Body of pancreas (tissue), 4 donors: ENCODE results near the gene NOP58. TPM values are rescaled to one million over a fixed set of nuclear protein-coding genes. Genes with fewer than 3 reads are reported as not detected.
A peak's percentile ranks its signal among the peaks of the same experiment; 100 is the strongest.
"Not testable (repeated sequence)": the region's sequence is repeated elsewhere in the genome, so short reads cannot be mapped to it uniquely, and the experiment has no call there.

Experiments
- ATAC-seq: fragments of 150-250 bp; one replicate; pipeline ENCODE4 v1.9.1; 2016
- DNase-seq, 4 donors: peaks; one replicate each; pipeline ENCODE4 v3.0.0-alpha.2; 2019
- H3K27ac ChIP-seq, 4 donors: fragments of 200-600 bp; sonication (generic); 1 replicate in 3 of 4; 2 replicates in 1 of 4; pipeline versions ENCODE4 v1.5.1 to v1.6.1; 2016 to 2019; ENCODE audit warnings: mild to moderate bottlenecking in 1 of 4, mixed read lengths in 1 of 4, moderate library complexity in 1 of 4
- H3K27me3 ChIP-seq, 2 donors: fragments of 200-600 bp; sonication (generic); one replicate each; pipeline ENCODE4 v1.6.0; 2016; ENCODE audit warnings: mild to moderate bottlenecking in 1 of 2
- H3K36me3 ChIP-seq, 2 donors: fragments of 200-600 bp; sonication (generic); replicated peaks in 1 of 2; 2 replicates each; pipeline ENCODE4 v1.5.1; 2016; ENCODE audit warnings: low read depth in 2 of 2; ENCODE audit not compliant: insufficient read depth in 1 of 2
- H3K4me1 ChIP-seq: fragments of 200-600 bp; sonication (generic); one replicate; pipeline ENCODE4 v1.6.0; 2016
- H3K4me3 ChIP-seq, 2 donors: fragments of 200-600 bp; sonication (generic); 1 replicate in 1 of 2; 2 replicates in 1 of 2; pipeline ENCODE4 v1.5.1; 2016 to 2019
- H3K9me3 ChIP-seq, 3 donors: fragments of 200-600 bp; sonication (generic); 1 replicate in 2 of 3; 2 replicates in 1 of 3; pipeline ENCODE4 v1.5.1; 2016
- POLR2A ChIP-seq, 3 donors: fragments of 450-650 bp; IDR thresholded peaks; one replicate each; pipeline ENCODE4 v1.6.1; 2016; ENCODE audit warnings: antibody characterized with exemption in 3 of 3, mild to moderate bottlenecking in 2 of 3
- WGBS, 2 donors: methylation state at CpG; one replicate each; pipeline ENCODE4 v1.1.5; 2017; 5-methylcytosine and 5-hydroxymethylcytosine counted together
- intact Hi-C: fragments of 100-400 bp; cut with DNase I; formaldehyde crosslinking; loops from one replicate; pipeline ENCODE4 v1.15.1; 2023
- total RNA-seq, 2 donors: library from RNA; depleted of rRNA; stranded (reverse); fragments of >200 nt; gene quantifications; one replicate each; pipeline ENCODE4 v1.1.0, GENCODE V29; 2016
- TF ChIP-seq, protein P1 (sequence below), 7 experiments: fragments of 450-650 bp in 4 of 7; fragments of 200-600 bp in 3 of 7; sonication (generic) in 3 of 7; IDR thresholded peaks; one replicate each; pipeline ENCODE4 v1.5.1; 2016 to 2019; ENCODE audit warnings: antibody characterized with exemption in 7 of 7

Gene NOP58
- total RNA-seq, 2 donors from 2014 or later = 70.2 to 93.4 TPM

DNA sequence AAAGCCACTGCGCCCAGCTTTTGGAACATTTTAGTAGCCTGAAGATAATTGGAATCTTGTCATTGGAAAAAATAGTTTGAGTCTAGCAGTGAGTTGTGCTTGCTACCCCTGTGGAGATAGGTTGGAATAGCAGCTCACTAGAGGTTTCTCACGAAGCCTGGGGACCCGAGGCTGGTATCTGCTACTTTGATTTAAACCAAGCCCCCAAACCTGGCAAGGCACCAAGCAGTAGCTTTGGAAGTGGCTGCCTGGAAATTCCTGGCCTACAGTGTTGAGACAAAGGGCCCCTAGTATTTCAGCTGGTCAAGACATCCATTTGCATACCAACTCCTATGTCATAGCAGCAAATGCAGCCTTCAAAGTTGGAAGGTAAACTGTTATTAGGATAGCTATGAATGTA lies 42.1 kb downstream of the NOP58 start:
- intact Hi-C loops = no loop called here
- no peaks in the 10 kb centered on the region for H3K27me3 ChIP-seq
- 84 to 93% methylated on average over 3 of the region's 3 CpGs for WGBS, 2 donors
- no peak overlapping the region for H3K27ac ChIP-seq
- TF ChIP-seq, protein P1, sequence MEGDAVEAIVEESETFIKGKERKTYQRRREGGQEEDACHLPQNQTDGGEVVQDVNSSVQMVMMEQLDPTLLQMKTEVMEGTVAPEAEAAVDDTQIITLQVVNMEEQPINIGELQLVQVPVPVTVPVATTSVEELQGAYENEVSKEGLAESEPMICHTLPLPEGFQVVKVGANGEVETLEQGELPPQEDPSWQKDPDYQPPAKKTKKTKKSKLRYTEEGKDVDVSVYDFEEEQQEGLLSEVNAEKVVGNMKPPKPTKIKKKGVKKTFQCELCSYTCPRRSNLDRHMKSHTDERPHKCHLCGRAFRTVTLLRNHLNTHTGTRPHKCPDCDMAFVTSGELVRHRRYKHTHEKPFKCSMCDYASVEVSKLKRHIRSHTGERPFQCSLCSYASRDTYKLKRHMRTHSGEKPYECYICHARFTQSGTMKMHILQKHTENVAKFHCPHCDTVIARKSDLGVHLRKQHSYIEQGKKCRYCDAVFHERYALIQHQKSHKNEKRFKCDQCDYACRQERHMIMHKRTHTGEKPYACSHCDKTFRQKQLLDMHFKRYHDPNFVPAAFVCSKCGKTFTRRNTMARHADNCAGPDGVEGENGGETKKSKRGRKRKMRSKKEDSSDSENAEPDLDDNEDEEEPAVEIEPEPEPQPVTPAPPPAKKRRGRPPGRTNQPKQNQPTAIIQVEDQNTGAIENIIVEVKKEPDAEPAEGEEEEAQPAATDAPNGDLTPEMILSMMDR (IDR thresholded peaks at IDR 0.05) = no peak
- no peak for TF ChIP-seq POLR2A (IDR thresholded peaks at IDR 0.05)
- peaks cover 18 to 19% of the 10 kb centered on the region in 2 donors for H3K36me3 ChIP-seq
- DNase-seq (no peak), ATAC-seq (no peak)
- no peaks in the 10 kb centered on the region for H3K9me3 ChIP-seq
- no peaks in the 10 kb centered on the region for H3K4me1 ChIP-seq
- H3K4me3 ChIP-seq = no peak overlapping the region

DNA sequence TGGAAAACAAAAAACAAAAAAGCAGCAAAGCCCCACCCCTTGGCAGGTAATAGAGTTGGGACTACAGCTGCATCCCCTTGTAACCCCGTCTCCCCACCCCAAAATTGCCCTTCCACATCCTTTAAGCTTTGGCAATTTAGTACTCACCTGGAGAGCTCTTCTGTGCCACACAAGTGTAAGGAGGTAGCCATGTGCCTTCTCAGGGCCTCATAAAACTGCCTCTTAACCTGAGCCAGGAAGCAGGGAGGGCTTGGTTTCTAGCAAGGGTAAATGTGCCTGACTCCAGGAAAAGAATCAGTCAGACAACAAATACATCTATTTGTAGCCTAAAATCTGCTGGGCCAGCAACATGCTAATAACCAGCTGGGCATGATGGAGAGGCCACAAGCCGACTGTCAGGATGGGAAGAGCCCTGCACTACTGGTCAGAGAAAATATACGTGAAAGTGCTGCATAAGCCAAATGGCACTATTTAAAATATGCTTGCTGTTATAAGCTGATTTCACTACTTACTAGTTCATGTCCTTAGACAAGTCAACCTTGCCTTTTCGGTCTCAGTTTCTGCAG lies 46.3 kb downstream of the NOP58 start:
- no peak for TF ChIP-seq POLR2A (IDR thresholded peaks at IDR 0.05)
- TF ChIP-seq, protein P1 (IDR thresholded peaks at IDR 0.05) = no peak
- Histone ChIP-seq H3K4me1 (peaks cover 7% of the 10 kb centered on the region), H3K36me3 (peaks cover 0 to 3% of the 10 kb centered on the region in 2 donors), H3K27ac (no peak overlapping the region), H3K27me3 (no peaks in the 10 kb centered on the region), H3K9me3 (no peaks in the 10 kb centered on the region), H3K4me3 (no peak overlapping the region)
- 97 to 98% methylated on average over 4 of the region's 4 CpGs for WGBS, 2 donors
- intact Hi-C loops = no loop called here
- DNase-seq (peak in 1 of 4 donors; percentile 6), ATAC-seq (no peak)

DNA sequence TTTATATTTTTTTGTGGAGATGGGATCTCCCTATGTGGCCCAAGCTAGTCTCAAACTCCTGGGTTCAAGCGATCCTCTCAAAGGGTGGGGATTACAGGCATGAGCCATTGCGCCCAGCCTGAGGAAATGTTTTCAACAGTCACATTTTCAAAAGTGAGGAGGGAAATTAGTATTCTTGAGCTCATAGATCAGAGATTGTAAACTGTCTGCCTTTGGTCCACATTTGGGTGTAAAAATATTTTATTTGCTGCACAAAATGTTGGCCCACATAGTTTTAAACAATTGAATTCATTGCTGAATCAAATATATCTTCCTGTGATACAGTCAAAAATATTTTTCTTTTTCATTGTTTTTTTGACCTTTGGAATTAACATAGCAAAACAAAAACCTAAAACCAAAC lies 48.6 kb downstream of the NOP58 start:
- no peaks in the 10 kb centered on the region for H3K27me3 ChIP-seq
- no peaks in the 10 kb centered on the region for H3K9me3 ChIP-seq
- no peak overlapping the region for H3K4me3 ChIP-seq
- DNase-seq (no peak), ATAC-seq (no peak)
- intact Hi-C loops = no loop called here
- peaks cover 19% of the 10 kb centered on the region for H3K4me1 ChIP-seq
- H3K27ac ChIP-seq = no peak overlapping the region
- no peak for TF ChIP-seq POLR2A (IDR thresholded peaks at IDR 0.05)
- TF ChIP-seq, protein P1 (IDR thresholded peaks at IDR 0.05) = no peak
- peaks cover 0 to 3% of the 10 kb centered on the region in 2 donors for H3K36me3 ChIP-seq
- WGBS, 2 donors = 100% methylated on average over 2 of the region's 2 CpGs

DNA sequence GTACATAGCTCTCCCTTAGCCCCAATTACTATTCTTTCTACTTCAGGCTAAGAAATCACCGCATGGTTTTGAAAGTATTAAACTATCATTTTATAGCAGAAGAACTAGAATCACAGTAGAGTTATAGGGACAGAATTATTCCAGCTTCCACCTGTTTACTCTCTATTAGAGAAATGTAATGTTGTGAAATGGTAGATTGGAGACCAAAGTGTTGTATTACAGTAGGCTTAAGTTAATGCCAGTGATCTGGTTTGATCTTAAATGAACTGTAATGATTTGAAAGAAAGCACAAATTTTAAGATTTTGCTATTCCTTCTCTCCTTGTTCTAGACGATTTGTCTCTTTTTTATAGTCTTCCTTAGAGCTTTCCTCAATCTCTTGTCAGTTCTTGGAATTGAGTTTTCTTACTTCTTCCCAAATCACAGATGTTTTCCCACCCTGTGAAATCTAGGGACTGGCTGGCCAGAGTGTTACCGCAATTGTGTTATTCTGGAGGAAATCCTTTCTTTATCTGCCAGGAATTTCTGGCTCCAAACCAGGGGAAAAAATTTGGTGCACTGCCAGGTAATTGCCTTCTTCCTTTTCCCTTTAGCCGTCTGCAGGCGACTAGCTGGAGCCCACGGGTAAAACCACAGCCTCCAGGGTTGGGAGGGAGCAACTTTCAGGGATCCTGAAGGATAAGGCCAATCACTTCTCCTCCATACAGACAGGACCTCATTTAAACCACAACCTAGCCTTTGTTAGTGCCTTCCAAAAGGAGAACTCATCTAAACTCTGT lies 51.7 kb downstream of the NOP58 start:
- Histone ChIP-seq H3K27ac (peak overlapping the region in 3 of 4 donors; percentile 28 to 48 (median 48)), H3K9me3 (no peaks in the 10 kb centered on the region), H3K36me3 (no peaks in the 10 kb centered on the region), H3K27me3 (no peaks in the 10 kb centered on the region), H3K4me3 (no peak overlapping the region), H3K4me1 (peaks cover 19% of the 10 kb centered on the region)
- ATAC-seq (peak; percentile 75), DNase-seq (peak; percentile 77 to 85 (median 81))
- WGBS, 2 donors = 12 to 13% methylated on average over 6 of the region's 6 CpGs
- intact Hi-C loops = no loop called here
- TF ChIP-seq POLR2A (IDR thresholded peaks at IDR 0.05) = no peak
- TF ChIP-seq, protein P1 (IDR thresholded peaks at IDR 0.05) = no peak

DNA sequence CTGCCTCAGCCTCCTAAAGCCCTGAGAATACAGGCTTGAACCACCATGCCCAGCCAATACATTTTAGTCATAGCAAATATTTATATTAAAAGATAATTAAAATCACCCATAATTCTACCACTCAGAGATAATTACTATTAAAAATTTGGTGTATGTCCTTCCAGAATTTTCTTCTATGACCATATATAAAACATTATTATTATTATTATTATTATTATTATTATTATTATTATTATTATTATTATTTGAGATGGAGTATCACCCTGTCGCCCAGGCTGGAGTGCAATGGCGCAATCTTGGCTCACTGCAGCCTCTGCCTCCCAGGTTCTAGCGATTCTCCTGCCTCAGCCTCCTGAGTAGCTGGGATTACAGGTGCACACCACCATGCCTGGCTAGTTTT lies 54.8 kb downstream of the NOP58 start:
- intact Hi-C loops, DNase-seq, H3K27ac ChIP-seq, H3K4me3 ChIP-seq, H3K27me3 ChIP-seq, H3K9me3 ChIP-seq, ATAC-seq, H3K36me3 ChIP-seq: not testable (repeated sequence)
- WGBS, 2 donors = 94 to 98% methylated on average over 3 of the region's 3 CpGs
- H3K4me1 ChIP-seq = peaks cover 19% of the 10 kb centered on the region
